K562 (cell line): ENCODE data around the gene ARHGDIB. TPM values are rescaled to one million over a fixed set of nuclear protein-coding genes. Genes with fewer than 3 reads are reported as not detected.

Experiments used
- polyA plus RNA-seq, 8 experiments: library from polyadenylated mRNA; depleted of rRNA in 4 of 8; stranded (reverse) in 5 of 8; unstranded in 3 of 8; fragments of >200 nt; fragmentation: Nextera tagmentation in 2 of 8; fragmentation: Illumina TruSeq in 1 of 8; extraction: Ambion mirVana in 2 of 8; extraction: Trizol in 1 of 8; gene quantifications; 2 replicates each; pipeline versions ENCODE4 v1.2.1 to v1.2.3, GENCODE V29; 2011 to 2014; ENCODE audit warnings: inconsistent platforms in 1 of 8, missing spikeins in 1 of 8
- total RNA-seq, 7 experiments: library from RNA; depleted of rRNA in 6 of 7; stranded (reverse); fragments of >200 nt in 6 of 7; fragmentation: Illumina TruSeq in 2 of 7; extraction: Trizol in 2 of 7; gene quantifications; 2 replicates each; pipeline versions ENCODE4 v1.2.1 to v1.2.3, GENCODE V29; 2011 to 2021; ENCODE audit warnings: low replicate concordance in 1 of 7

ARHGDIB gene
- total and polyA plus RNA-seq, 9 of the 15 experiments (the other 6 are each of a cell fraction or from before 2014, with no cell fraction given), result 9.5 to 204 (median 116) TPM

Other genes starting within 250 kb of the ARHGDIB start
- 14.5 and 24.6 TPM in 2 replicates for gene WBP11, start 158.1 kb downstream of the ARHGDIB start, total RNA-seq (2014; rRNA removed)
- gene WBP11, start 158.1 kb downstream of the ARHGDIB start, total RNA-seq (2014; rRNA removed; fragmentation: Illumina TruSeq; extraction: Trizol), result 33.4 and 50.2 TPM in 2 replicates
- 32.2 and 35.4 TPM in 2 replicates for gene WBP11, start 158.1 kb downstream of the ARHGDIB start, total RNA-seq (2015; rRNA removed; fragmentation: Illumina TruSeq; extraction: Trizol)
- 60.8 and 66.7 TPM in 2 replicates for gene WBP11, start 158.1 kb downstream of the ARHGDIB start, total RNA-seq (2021)
- gene WBP11, start 158.1 kb downstream of the ARHGDIB start, polyA plus RNA-seq (2011; rRNA removed), result 8.1 and 19.3 TPM in 2 replicates
- gene WBP11, start 158.1 kb downstream of the ARHGDIB start, polyA plus RNA-seq (2014; fragmentation: Illumina TruSeq; extraction: Trizol), result 49.1 and 56.9 TPM in 2 replicates
- 10 to 100 TPM in 1 of 2 experiments, 1 to 10 TPM in 1; 7.7 to 16.2 TPM for gene WBP11, start 158.1 kb downstream of the ARHGDIB start, polyA plus RNA-seq (2014; fragmentation: Nextera tagmentation; extraction: Ambion mirVana)
- 15.2 and 24.2 TPM in 2 replicates for gene WBP11, start 158.1 kb downstream of the ARHGDIB start, polyA plus RNA-seq (2014; rRNA removed)
- 0.41 and 0.86 TPM in 2 replicates for gene C12orf60, start 157.9 kb downstream of the ARHGDIB start, total RNA-seq (2014; rRNA removed)
- 2.4 and 2.5 TPM in 2 replicates for gene C12orf60, start 157.9 kb downstream of the ARHGDIB start, total RNA-seq (2014; rRNA removed; fragmentation: Illumina TruSeq; extraction: Trizol)
- 1.1 and 1.7 TPM in 2 replicates for gene C12orf60, start 157.9 kb downstream of the ARHGDIB start, total RNA-seq (2015; rRNA removed; fragmentation: Illumina TruSeq; extraction: Trizol)
- gene C12orf60, start 157.9 kb downstream of the ARHGDIB start, total RNA-seq (2021), result 1.0 and 1.5 TPM in 2 replicates
- gene C12orf60, start 157.9 kb downstream of the ARHGDIB start, polyA plus RNA-seq (2011; rRNA removed), result 1.8 and 2.9 TPM in 2 replicates
- gene C12orf60, start 157.9 kb downstream of the ARHGDIB start, polyA plus RNA-seq (2014; fragmentation: Illumina TruSeq; extraction: Trizol), result 2.1 and 2.5 TPM in 2 replicates
- gene C12orf60, start 157.9 kb downstream of the ARHGDIB start, polyA plus RNA-seq (2014; fragmentation: Nextera tagmentation; extraction: Ambion mirVana), result 1 to 10 TPM; 3.7 to 4.4 TPM
- gene C12orf60, start 157.9 kb downstream of the ARHGDIB start, polyA plus RNA-seq (2014; rRNA removed), result 1.2 and 3.7 TPM in 2 replicates
- gene SMCO3, start 147.4 kb downstream of the ARHGDIB start, total RNA-seq (2014; rRNA removed), result not detected in 2 replicates
- not detected in 2 replicates for gene SMCO3, start 147.4 kb downstream of the ARHGDIB start, total RNA-seq (2014; rRNA removed; fragmentation: Illumina TruSeq; extraction: Trizol)
- gene SMCO3, start 147.4 kb downstream of the ARHGDIB start, total RNA-seq (2015; rRNA removed; fragmentation: Illumina TruSeq; extraction: Trizol), result not detected in 2 replicates
- not detected in 2 replicates for gene SMCO3, start 147.4 kb downstream of the ARHGDIB start, total RNA-seq (2021)
- gene SMCO3, start 147.4 kb downstream of the ARHGDIB start, polyA plus RNA-seq (2011; rRNA removed), result not detected in 2 replicates
- not detected in 2 replicates for gene SMCO3, start 147.4 kb downstream of the ARHGDIB start, polyA plus RNA-seq (2014; fragmentation: Illumina TruSeq; extraction: Trizol)
- under 1 TPM; 0.10 to 0.14 TPM for gene SMCO3, start 147.4 kb downstream of the ARHGDIB start, polyA plus RNA-seq (2014; fragmentation: Nextera tagmentation; extraction: Ambion mirVana)
- not detected in 2 replicates for gene SMCO3, start 147.4 kb downstream of the ARHGDIB start, polyA plus RNA-seq (2014; rRNA removed)
- not detected in 2 replicates for gene ART4, start 118.1 kb downstream of the ARHGDIB start, total RNA-seq (2014; rRNA removed)
- gene ART4, start 118.1 kb downstream of the ARHGDIB start, total RNA-seq (2014; rRNA removed; fragmentation: Illumina TruSeq; extraction: Trizol), result 0.03 and 0.07 TPM in 2 replicates
- not detected in 2 replicates for gene ART4, start 118.1 kb downstream of the ARHGDIB start, total RNA-seq (2015; rRNA removed; fragmentation: Illumina TruSeq; extraction: Trizol)
- not detected in 2 replicates for gene ART4, start 118.1 kb downstream of the ARHGDIB start, total RNA-seq (2021)
- not detected in 2 replicates for gene ART4, start 118.1 kb downstream of the ARHGDIB start, polyA plus RNA-seq (2011; rRNA removed)
- not detected in 2 replicates for gene ART4, start 118.1 kb downstream of the ARHGDIB start, polyA plus RNA-seq (2014; fragmentation: Illumina TruSeq; extraction: Trizol)
- gene ART4, start 118.1 kb downstream of the ARHGDIB start, polyA plus RNA-seq (2014; fragmentation: Nextera tagmentation; extraction: Ambion mirVana), result not detected
- gene ART4, start 118.1 kb downstream of the ARHGDIB start, polyA plus RNA-seq (2014; rRNA removed), result not detected in 2 replicates
- gene MGP, start 75.7 kb downstream of the ARHGDIB start, total RNA-seq (2014; rRNA removed), result not detected in 2 replicates
- not detected in 2 replicates for gene MGP, start 75.7 kb downstream of the ARHGDIB start, total RNA-seq (2014; rRNA removed; fragmentation: Illumina TruSeq; extraction: Trizol)
- not detected in 2 replicates for gene MGP, start 75.7 kb downstream of the ARHGDIB start, total RNA-seq (2015; rRNA removed; fragmentation: Illumina TruSeq; extraction: Trizol)
- 0.96 and 1.2 TPM in 2 replicates for gene MGP, start 75.7 kb downstream of the ARHGDIB start, total RNA-seq (2021)
- not detected in 2 replicates for gene MGP, start 75.7 kb downstream of the ARHGDIB start, polyA plus RNA-seq (2011; rRNA removed)
- not detected in 2 replicates for gene MGP, start 75.7 kb downstream of the ARHGDIB start, polyA plus RNA-seq (2014; fragmentation: Illumina TruSeq; extraction: Trizol)
- not detected for gene MGP, start 75.7 kb downstream of the ARHGDIB start, polyA plus RNA-seq (2014; fragmentation: Nextera tagmentation; extraction: Ambion mirVana)
- gene MGP, start 75.7 kb downstream of the ARHGDIB start, polyA plus RNA-seq (2014; rRNA removed), result not detected in 2 replicates
- 0.27 TPM in 1 of 2 replicates, not detected in the other for gene ERP27, start 23.1 kb downstream of the ARHGDIB start, total RNA-seq (2014; rRNA removed)
- gene ERP27, start 23.1 kb downstream of the ARHGDIB start, total RNA-seq (2014; rRNA removed; fragmentation: Illumina TruSeq; extraction: Trizol), result 0.07 TPM in 1 of 2 replicates, not detected in the other
- 0.11 TPM in 1 of 2 replicates, not detected in the other for gene ERP27, start 23.1 kb downstream of the ARHGDIB start, total RNA-seq (2015; rRNA removed; fragmentation: Illumina TruSeq; extraction: Trizol)
- 0.13 TPM in 1 of 2 replicates, not detected in the other for gene ERP27, start 23.1 kb downstream of the ARHGDIB start, total RNA-seq (2021)
- not detected in 2 replicates for gene ERP27, start 23.1 kb downstream of the ARHGDIB start, polyA plus RNA-seq (2011; rRNA removed)
- gene ERP27, start 23.1 kb downstream of the ARHGDIB start, polyA plus RNA-seq (2014; fragmentation: Illumina TruSeq; extraction: Trizol), result 0.08 TPM in 1 of 2 replicates, not detected in the other
- not detected for gene ERP27, start 23.1 kb downstream of the ARHGDIB start, polyA plus RNA-seq (2014; fragmentation: Nextera tagmentation; extraction: Ambion mirVana)
- gene ERP27, start 23.1 kb downstream of the ARHGDIB start, polyA plus RNA-seq (2014; rRNA removed), result not detected in 2 replicates
- not detected in 2 replicates for gene PDE6H, start 11.4 kb upstream of the ARHGDIB start, total RNA-seq (2014; rRNA removed)
- gene PDE6H, start 11.4 kb upstream of the ARHGDIB start, total RNA-seq (2014; rRNA removed; fragmentation: Illumina TruSeq; extraction: Trizol), result not detected in 2 replicates
- not detected in 2 replicates for gene PDE6H, start 11.4 kb upstream of the ARHGDIB start, total RNA-seq (2015; rRNA removed; fragmentation: Illumina TruSeq; extraction: Trizol)
- not detected in 2 replicates for gene PDE6H, start 11.4 kb upstream of the ARHGDIB start, total RNA-seq (2021)
- gene PDE6H, start 11.4 kb upstream of the ARHGDIB start, polyA plus RNA-seq (2011; rRNA removed), result not detected in 2 replicates
- not detected in 2 replicates for gene PDE6H, start 11.4 kb upstream of the ARHGDIB start, polyA plus RNA-seq (2014; fragmentation: Illumina TruSeq; extraction: Trizol)
- gene PDE6H, start 11.4 kb upstream of the ARHGDIB start, polyA plus RNA-seq (2014; fragmentation: Nextera tagmentation; extraction: Ambion mirVana), result under 1 TPM in 1 of 2 experiments, not detected in 1; 0.15 TPM
- not detected in 2 replicates for gene PDE6H, start 11.4 kb upstream of the ARHGDIB start, polyA plus RNA-seq (2014; rRNA removed)